GM10248 (cell line): Measurements from ENCODE around the gene GCLC.
"Not testable (repeated sequence)": the region's sequence is repeated elsewhere in the genome, so short reads cannot be mapped to it uniquely, and the experiment has no call there.

Experiments used
- CTCF ChIA-PET: fragments of 300-600 bp; sonication (Branson Sonifier 250); formaldehyde crosslinking; extraction: SDS; loops from one replicate; lab custom pipeline; 2021; ENCODE audit warnings: antibody characterized with exemption; lab: Yijun Ruan, JAX
- POLR2A ChIA-PET: fragments of 350-650 bp; sonication (Branson Sonifier 250); formaldehyde crosslinking; extraction: SDS; loops from one replicate; lab custom pipeline; 2020; ENCODE audit warnings: antibody characterized with exemption; lab: Yijun Ruan, JAX
- DNase-seq: peaks from one replicate; pipeline ENCODE4 v3.0.0; 2012; ENCODE audit errors: extremely low spot score
- CTCF ChIP-seq: IDR thresholded peaks from 2 replicates; pipeline ENCODE4 v1.5.1; 2012; ENCODE audit warnings: mild to moderate bottlenecking, low read depth; ENCODE audit errors: extremely low read depth, missing control alignments, control extremely low read depth

Gene GCLC

GRCh38 chr6:53565886-53566285, 21.0 kb upstream of the GCLC start:
- no peak for DNase-seq
- TF ChIP-seq CTCF = no peak
- CTCF ChIA-PET = no interaction called here
- POLR2A ChIA-PET = no interaction called here

- no peak for DNase-seq
- CTCF ChIA-PET = interaction anchor here (0.9 to 1.5 kb wide), 4 partner anchors 27 to 982 kb away, joined by 3 to 5 read pairs (median 4); no protein-coding TSS in a partner anchor
- no peak for TF ChIP-seq CTCF
- POLR2A ChIA-PET = no interaction called here
Measured at GRCh38 chr6:53564401-53565065, 19.6 kb upstream of the GCLC start.

- POLR2A ChIA-PET = no interaction called here
- TF ChIP-seq CTCF = no peak
- no peak for DNase-seq
- CTCF ChIA-PET = interaction anchor here (2.6 kb wide), 1 partner anchor 26 kb away, joined by 6 read pairs; no protein-coding TSS in a partner anchor
Measured at GRCh38 chr6:53556986-53557715, 12.2 kb upstream of the GCLC start.

- CTCF ChIA-PET, DNase-seq, POLR2A ChIA-PET: not testable (repeated sequence)
Measured at GRCh38 chr6:53553600-53553999, 8.7 kb upstream of the GCLC start.

- DNase-seq, POLR2A ChIA-PET: not testable (repeated sequence)
- CTCF ChIA-PET = interaction anchor here (1.1 kb wide), 1 partner anchor 21 kb away, joined by 3 read pairs; no protein-coding TSS in a partner anchor
Measured at GRCh38 chr6:53551681-53552080, 6.8 kb upstream of the GCLC start.

- CTCF ChIA-PET = interaction anchor here (1.7 kb wide), 1 partner anchor 178 kb away, joined by 4 read pairs; no protein-coding TSS in a partner anchor
- TF ChIP-seq CTCF = no peak
- POLR2A ChIA-PET = no interaction called here
- DNase-seq = peak; percentile 94
Measured at GRCh38 chr6:53547811-53548496, 3.1 kb upstream of the GCLC start.

GRCh38 chr6:53547166-53547810, 2.4 kb upstream of the GCLC start:
- TF ChIP-seq CTCF = no peak
- POLR2A ChIA-PET = no interaction called here
- CTCF ChIA-PET = interaction anchor here (1.7 kb wide), 1 partner anchor 178 kb away, joined by 4 read pairs; no protein-coding TSS in a partner anchor
- no peak for DNase-seq
